H1 (cell line): ENCODE data around the gene CTCF. TPM values are rescaled to one million over a fixed set of nuclear protein-coding genes. Genes with fewer than 3 reads are reported as not detected.

Source experiments
- CTCF ChIA-PET: fragments of 300-600 bp; sonication (Branson Sonifier 250); formaldehyde crosslinking; loops from one replicate; lab custom pipeline; 2021; ENCODE audit not compliant: partially characterized antibody; lab: Charles Lee
- POLR2A ChIA-PET: fragments of 300-600 bp; sonication (Branson Sonifier 250); formaldehyde crosslinking; loops from one replicate; lab custom pipeline; 2021; ENCODE audit warnings: inconsistent platforms; ENCODE audit not compliant: partially characterized antibody; lab: Charles Lee
- DNase-seq, 2 experiments: peaks; one replicate each; pipeline versions ENCODE4 v3.0.0 to v3.0.0-alpha.2; 2010 to 2022; ENCODE audit warnings: low spot score in 2 of 2, low read depth in 1 of 2, mixed read lengths in 1 of 2
- FAIRE-seq: peaks from 2 replicates; lab custom pipeline; 2011; peaks lifted over from hg19 to GRCh38; lab: Jason Lieb, UNC
- H2AFZ ChIP-seq: 2 replicates; pipeline ENCODE4 v1.8.1; 2012; ENCODE audit warnings: low read length, inconsistent platforms
- H2AK5ac ChIP-seq: 2 replicates; pipeline ENCODE4 v1.6.1; 2013; ENCODE audit warnings: low read depth, low read length
- H2BK120ac ChIP-seq: replicated peaks from 2 replicates; pipeline ENCODE3; 2013; ENCODE audit warnings: low read depth, low read length, inconsistent platforms
- H2BK12ac ChIP-seq: 2 replicates; pipeline ENCODE4 v1.6.1; 2013; ENCODE audit warnings: low read depth, low read length
- H2BK15ac ChIP-seq: 2 replicates; pipeline ENCODE4 v1.6.1; 2013; ENCODE audit warnings: low read length
- H2BK20ac ChIP-seq: 2 replicates; pipeline ENCODE4 v1.6.1; 2013; ENCODE audit warnings: low read length
- H2BK5ac ChIP-seq: 2 replicates; pipeline ENCODE4 v1.6.1; 2013; ENCODE audit warnings: low read depth, low read length
- H3K14ac ChIP-seq: 2 replicates; pipeline ENCODE4 v1.6.1; 2013; ENCODE audit warnings: inconsistent platforms; ENCODE audit not compliant: insufficient read length
- H3K18ac ChIP-seq: 2 replicates; pipeline ENCODE4 v1.6.1; 2013; ENCODE audit warnings: low read length; ENCODE audit errors: extremely low read depth
- H3K23ac ChIP-seq: 2 replicates; pipeline ENCODE4 v1.6.1; 2013; ENCODE audit warnings: inconsistent platforms; ENCODE audit not compliant: insufficient read length
- H3K23me2 ChIP-seq: 2 replicates; pipeline ENCODE4 v1.6.1; 2013; ENCODE audit warnings: low read depth, low read length
- H3K27ac ChIP-seq: 2 replicates; pipeline ENCODE4 v1.6.1; 2011; ENCODE audit warnings: low read depth, low read length, inconsistent platforms
- H3K27me3 ChIP-seq, 4 experiments: replicated peaks in 1 of 4; 1 replicate in 1 of 4; 2 replicates in 3 of 4; pipeline versions ENCODE4 v1.6.1 to v1.8.1; 2011 to 2013; ENCODE audit warnings: low read length in 3 of 4, mild to moderate bottlenecking in 3 of 4, inconsistent platforms in 2 of 4, mixed read lengths in 2 of 4, moderate library complexity in 1 of 4; ENCODE audit not compliant: control insufficient read depth in 3 of 4, insufficient read depth in 3 of 4; ENCODE audit errors: extremely low read depth in 1 of 4
- H3K36me3 ChIP-seq, 4 experiments: 2 replicates each; pipeline versions ENCODE4 v1.6.1 to v1.8.1; 2011 to 2013; ENCODE audit warnings: mild to moderate bottlenecking in 4 of 4, low read length in 3 of 4, moderate library complexity in 2 of 4, control low read depth in 1 of 4, inconsistent platforms in 1 of 4; ENCODE audit not compliant: insufficient read depth in 4 of 4, control insufficient read depth in 2 of 4
- H3K4ac ChIP-seq: replicated peaks from 2 replicates; pipeline ENCODE3; 2013; ENCODE audit warnings: low read length, low read depth, mixed read lengths, inconsistent platforms; ENCODE audit not compliant: insufficient read length
- H3K4me1 ChIP-seq, 4 experiments: replicated peaks in 1 of 4; 1 replicate in 1 of 4; 2 replicates in 3 of 4; pipeline versions ENCODE4 v1.6.1 to v1.8.1; 2011 to 2013; ENCODE audit warnings: low read length in 3 of 4, inconsistent platforms in 2 of 4, mixed read lengths in 1 of 4; ENCODE audit not compliant: insufficient read depth in 4 of 4, control insufficient read depth in 3 of 4
- H3K4me2 ChIP-seq, 2 experiments: 2 replicates each; pipeline versions ENCODE4 v1.6.1 to v1.8.1; 2011 to 2013; ENCODE audit warnings: low read depth in 2 of 2, low read length in 2 of 2, control low read depth in 1 of 2, inconsistent platforms in 1 of 2, mild to moderate bottlenecking in 1 of 2; ENCODE audit not compliant: insufficient read depth in 1 of 2
- H3K4me3 ChIP-seq, 4 experiments: fragments of 200-600, 300-600 bp in 1 of 4; sonication (generic), shearing (Covaris generic), sonication (Bioruptor Twin) in 1 of 4; 2 replicates each; pipeline versions ENCODE4 v1.5.1 to v1.8.1; 2011 to 2016; ENCODE audit warnings: low read length in 4 of 4, low read depth in 3 of 4, control low read depth in 2 of 4, inconsistent platforms in 2 of 4, mild to moderate bottlenecking in 2 of 4, mixed read lengths in 1 of 4, moderate library complexity in 1 of 4; ENCODE audit not compliant: insufficient read depth in 2 of 4; ENCODE audit errors: extremely low read depth in 1 of 4
- H3K56ac ChIP-seq: replicated peaks from 2 replicates; pipeline ENCODE3; 2013; ENCODE audit warnings: low read depth, mild to moderate bottlenecking, mixed read lengths, low read length, inconsistent platforms; ENCODE audit not compliant: insufficient read length
- H3K79me1 ChIP-seq: 2 replicates; pipeline ENCODE4 v1.6.1; 2013; ENCODE audit warnings: low read depth, low read length, control low read depth
- H3K79me2 ChIP-seq, 2 experiments: 2 replicates each; pipeline versions ENCODE4 v1.6.1 to v1.8.1; 2012 to 2013; ENCODE audit warnings: low read length in 2 of 2, mild to moderate bottlenecking in 2 of 2, inconsistent platforms in 1 of 2; ENCODE audit not compliant: insufficient read depth in 2 of 2, control insufficient read depth in 1 of 2
- H3K9ac ChIP-seq, 4 experiments: replicated peaks in 1 of 4; 1 replicate in 1 of 4; 2 replicates in 3 of 4; pipeline versions ENCODE4 v1.6.1 to v1.8.1; 2011 to 2013; ENCODE audit warnings: low read depth in 3 of 4, low read length in 3 of 4, control low read depth in 2 of 4, mild to moderate bottlenecking in 2 of 4, moderate library complexity in 2 of 4, inconsistent platforms in 1 of 4; ENCODE audit errors: extremely low read depth in 1 of 4
- H3K9me3 ChIP-seq, 2 experiments: 2 replicates each; pipeline versions ENCODE4 v1.6.1 to v1.8.1; 2012 to 2013; ENCODE audit warnings: mild to moderate bottlenecking in 2 of 2, moderate library complexity in 2 of 2, control low read depth in 1 of 2, inconsistent platforms in 1 of 2, low read depth in 1 of 2, low read length in 1 of 2, mixed read lengths in 1 of 2; ENCODE audit not compliant: insufficient read depth in 2 of 2
- H4K20me1 ChIP-seq, 2 experiments: replicated peaks in 1 of 2; 2 replicates each; pipeline versions ENCODE3 to v1.8.1; 2011 to 2013; ENCODE audit warnings: inconsistent platforms in 2 of 2, low read length in 2 of 2, mild to moderate bottlenecking in 1 of 2; ENCODE audit not compliant: insufficient read depth in 2 of 2, control insufficient read depth in 1 of 2
- H4K5ac ChIP-seq: 2 replicates; pipeline ENCODE4 v1.6.1; 2013; ENCODE audit warnings: low read length, low read depth, mixed read lengths, inconsistent platforms; ENCODE audit not compliant: insufficient read length
- H4K8ac ChIP-seq: 2 replicates; pipeline ENCODE4 v1.8.0; 2013; ENCODE audit warnings: mild to moderate bottlenecking, moderate library complexity, low read length, inconsistent platforms; ENCODE audit not compliant: insufficient read depth; ENCODE audit errors: extremely low read depth
- H4K91ac ChIP-seq: replicated peaks from 2 replicates; pipeline ENCODE3; 2013; ENCODE audit warnings: low read length, mixed read lengths, inconsistent platforms; ENCODE audit not compliant: insufficient read length
- BRCA1 ChIP-seq: IDR thresholded peaks from 2 replicates; pipeline ENCODE4 v1.6.1; 2012; ENCODE audit warnings: low read depth, low read length, improper control_type of control experiment
- CREB1 ChIP-seq: IDR thresholded peaks from 2 replicates; pipeline ENCODE4 v1.6.1; 2012; ENCODE audit warnings: inconsistent platforms
- E2F6 ChIP-seq: IDR thresholded peaks from 2 replicates; pipeline ENCODE4 v1.6.1; 2012; ENCODE audit warnings: inconsistent platforms
- JUND ChIP-seq: IDR thresholded peaks from 2 replicates; pipeline ENCODE4 v1.6.1; 2011; ENCODE audit warnings: mild to moderate bottlenecking, improper control_type of control experiment, low read length
- POLR2A ChIP-seq, 2 experiments: IDR thresholded peaks; 1 replicate in 1 of 2; 2 replicates in 1 of 2; pipeline ENCODE4 v1.6.1; 2011; ENCODE audit warnings: low read depth in 2 of 2, low read length in 2 of 2, mild to moderate bottlenecking in 2 of 2; ENCODE audit errors: control extremely low read depth in 1 of 2
- POLR2AphosphoS5 ChIP-seq: IDR thresholded peaks from 2 replicates; pipeline ENCODE4 v1.6.1; 2011; ENCODE audit warnings: low read depth, low read length
- RBBP5 ChIP-seq: IDR thresholded peaks from 2 replicates; pipeline ENCODE4 v1.7.1; 2012; ENCODE audit warnings: low read depth, mild to moderate bottlenecking, inconsistent platforms, low read length, moderate library complexity, borderline replicate concordance
- SIRT6 ChIP-seq: IDR thresholded peaks from one replicate; pipeline ENCODE4 v1.7.1; 2012; ENCODE audit warnings: low read length, inconsistent platforms
- SP2 ChIP-seq: IDR thresholded peaks from 2 replicates; pipeline ENCODE4 v1.6.1; 2012; ENCODE audit warnings: mild to moderate bottlenecking, low read length, inconsistent platforms
- TAF1 ChIP-seq: IDR thresholded peaks from 2 replicates; pipeline ENCODE4 v1.6.1; 2011; ENCODE audit warnings: mild to moderate bottlenecking, low read depth, low read length
- WGBS, 2 experiments: shearing (Covaris generic) in 1 of 2; methylation state at CpG; one replicate each; pipeline versions ENCODE4 v1.1.6 to v1.1.7; 2013 to 2015; ENCODE audit warnings: low lambda C conversion rate in 2 of 2, mixed read lengths in 2 of 2, inconsistent platforms in 1 of 2, low coverage in 1 of 2, missing lambda C conversion rate in 1 of 2; ENCODE audit not compliant: insufficient replicate concordance in 2 of 2, insufficient coverage in 1 of 2, insufficient read length in 1 of 2; ENCODE audit errors: extremely low coverage in 1 of 2, missing lambda C conversion rate in 1 of 2; 5-methylcytosine and 5-hydroxymethylcytosine counted together
- polyA plus RNA-seq, 7 experiments: library from polyadenylated mRNA; depleted of rRNA in 3 of 7; stranded (reverse) in 5 of 7; unstranded in 2 of 7; fragments of >200 nt in 5 of 7; fragments of 200-250 nt in 2 of 7; gene quantifications; 1 replicate in 5 of 7; 2 replicates in 1 of 7; 4 replicates in 1 of 7; pipeline versions ENCODE4 v1.2.1 to v1.2.3, GENCODE V29; 2011 to 2013; ENCODE audit warnings: missing spikeins in 2 of 7, mixed read lengths in 2 of 7
- total RNA-seq: library from RNA; stranded (reverse); fragmentation: NEBNext Ultra II Directional; extraction: Animal tissue kit (Norgen Biotek cat#: 25700); gene quantifications from 2 replicates; pipeline ENCODE4 v1.2.1, GENCODE V29; 2021

Gene CTCF
- total and polyA plus RNA-seq, 2 of the 8 experiments (the other 6 are each of a cell fraction or from before 2014, with no cell fraction given) = 32.4 to 66.0 TPM

GRCh38 chr16:67598527-67598926 is 36.2 kb downstream of the CTCF start:
- no peak overlapping the region for H2BK15ac ChIP-seq
- no peak overlapping the region for H2BK12ac ChIP-seq
- no peak overlapping the region for H3K4me2 ChIP-seq
- H4K20me1 ChIP-seq = no peaks in the 10 kb centered on the region
- no peak overlapping the region for H3K18ac ChIP-seq
- H3K23ac ChIP-seq = no peak overlapping the region
- no peak for TF ChIP-seq SIRT6
- TF ChIP-seq POLR2AphosphoS5 = no peak
- no peak for TF ChIP-seq POLR2A (IDR thresholded peaks at IDR 0.05; ENCODE audit: control extremely low read depth in 1 of 2, low read depth in 2 of 2, low read length in 2 of 2)
- no peak for TF ChIP-seq RBBP5
- no peak for TF ChIP-seq CREB1
- TF ChIP-seq TAF1 = no peak
- TF ChIP-seq JUND = no peak
- no peak for TF ChIP-seq BRCA1
- no peak for TF ChIP-seq SP2
- TF ChIP-seq E2F6 = no peak
- H3K23me2 ChIP-seq = peaks cover 2% of the 10 kb centered on the region; the same call in 1 of the 2 replicates
- H4K8ac ChIP-seq = no peak overlapping the region
- H3K36me3 ChIP-seq = peaks cover 0 to 3% (median 0%) of the 10 kb centered on the region in 4 experiments; a peak in 1 of 8 replicates
- H3K4me3 ChIP-seq = no peak overlapping the region
- peaks cover 0 to 22% (median 13%) of the 10 kb centered on the region in 4 experiments for H3K4me1 ChIP-seq
- H3K79me2 ChIP-seq = peaks cover 3 to 68% of the 10 kb centered on the region in 2 experiments; a peak in 3 of 4 replicates
- H3K14ac ChIP-seq = no peak overlapping the region
- no peak overlapping the region for H2AFZ ChIP-seq
- no peaks in the 10 kb centered on the region for H3K27me3 ChIP-seq
- H2BK120ac ChIP-seq = no peak overlapping the region
- H2BK20ac ChIP-seq = no peak overlapping the region
- H4K91ac ChIP-seq = no peak overlapping the region
- H2BK5ac ChIP-seq = no peak overlapping the region
- DNase-seq = no peak
- ChIA-PET CTCF (interaction anchor here (1.1 to 6.9 kb wide), 4 partner anchors 11 to 55 kb away, joined by 3 to 46 read pairs (median 3); no protein-coding TSS in a partner anchor), POLR2A (interaction anchor here (1.2 kb wide), 1 partner anchor 43 kb away, joined by 3 read pairs; no protein-coding TSS in a partner anchor)
- 84% methylated on average over 4 of the region's 4 CpGs; no CpG with 5 or more reads in 1 of the 2 experiments for WGBS, 2 experiments
- H3K79me1 ChIP-seq = no peaks in the 10 kb centered on the region; the same call in 1 of the 2 replicates
- no peak overlapping the region for H3K27ac ChIP-seq
- no peak overlapping the region for H3K9ac ChIP-seq
- no peak overlapping the region for H4K5ac ChIP-seq
- no peak overlapping the region for H3K56ac ChIP-seq
- H3K4ac ChIP-seq = no peak overlapping the region
- no peak for FAIRE-seq
- no peaks in the 10 kb centered on the region for H3K9me3 ChIP-seq
- 0 out of 2 replicates have a peak overlapping the region, but pooled peaks have one; percentile 75 for H2AK5ac ChIP-seq
